Left ventricle myocardium inferior (tissue), 1 donor: Measurements from ENCODE around the gene TBCD. TPM values are rescaled to one million over a fixed set of nuclear protein-coding genes. Genes with fewer than 3 reads are reported as not detected.
"Not testable (repeated sequence)": the region's sequence is repeated elsewhere in the genome, so short reads cannot be mapped to it uniquely, and the experiment has no call there.

ENCODE experiments used
- DNase-seq: peaks from one replicate; pipeline ENCODE4 v3.0.0-alpha.2; 2020
- H3K27ac ChIP-seq: fragments of 200-600 bp; replicated peaks from 2 replicates; pipeline ENCODE4 v1.8.0; 2021
- H3K27me3 ChIP-seq: fragments of 200-600 bp; 2 replicates; pipeline ENCODE4 v1.8.0; 2021; ENCODE audit warnings: low read depth
- H3K36me3 ChIP-seq: fragments of 200-600 bp; 2 replicates; pipeline ENCODE4 v1.8.0; 2021
- H3K4me1 ChIP-seq: fragments of 200-600 bp; 2 replicates; pipeline ENCODE4 v1.8.0; 2021
- H3K4me3 ChIP-seq: fragments of 200-600 bp; 2 replicates; pipeline ENCODE4 v1.8.0; 2021; ENCODE audit warnings: mild to moderate bottlenecking, moderate library complexity
- H3K9me3 ChIP-seq: fragments of 200-600 bp; replicated peaks from 2 replicates; pipeline ENCODE4 v1.8.0; 2021
- CTCF ChIP-seq: fragments of 200-600 bp; IDR thresholded peaks from 2 replicates; pipeline ENCODE4 v1.8.0; 2021; ENCODE audit warnings: antibody characterized with exemption, mild to moderate bottlenecking, borderline replicate concordance
- intact Hi-C: fragments of 100-400 bp; cut with micrococcal nuclease; formaldehyde crosslinking; loops from one replicate; pipeline ENCODE4 v1.11.0; 2022
- total RNA-seq: library from RNA; stranded (reverse); fragmentation: NEBNext Ultra II Directional; extraction: Animal tissue kit (Norgen Biotek cat#: 25700); gene quantifications from one replicate; pipeline ENCODE4 v1.2.1, GENCODE V29; 2021
- donor health status: DM: no; HTN: yes; CAD: no; lungs with severe emphysema.

TBCD gene
- total RNA-seq, 1 donor from 2014 or later, result 48.0 TPM

- intact Hi-C loops, result no loop called here
- Histone ChIP-seq H3K36me3 (peaks cover 40% of the 10 kb centered on the region), H3K4me1 (peaks cover 46% of the 10 kb centered on the region), H3K4me3 (peak overlapping the region; percentile 87), H3K27ac (peak overlapping the region; percentile 93), H3K27me3 (no peaks in the 10 kb centered on the region), H3K9me3 (peaks cover 17% of the 10 kb centered on the region)
- no peak for TF ChIP-seq CTCF
- no peak for DNase-seq
Measured at GRCh38 chr17:82736511-82737185, 15.2 kb upstream of the TBCD start.

GRCh38 chr17:82737967-82738877, 13.6 kb upstream of the TBCD start:
- no peaks in the 10 kb centered on the region for H3K27me3 ChIP-seq
- intact Hi-C loops, result no loop called here
- TF ChIP-seq CTCF, result no peak
- H3K36me3 ChIP-seq, result peaks cover 48% of the 10 kb centered on the region
- H3K4me1 ChIP-seq, result peaks cover 46% of the 10 kb centered on the region
- H3K4me3 ChIP-seq, result peak overlapping the region; percentile 87
- H3K9me3 ChIP-seq, result peaks cover 17% of the 10 kb centered on the region
- peak overlapping the region; percentile 93 for H3K27ac ChIP-seq
- DNase-seq, result peak; percentile 83

GRCh38 chr17:82740906-82741759, 10.7 kb upstream of the TBCD start:
- intact Hi-C loops, result no loop called here
- H3K36me3 ChIP-seq, result peaks cover 49% of the 10 kb centered on the region
- H3K4me1 ChIP-seq, result peaks cover 36% of the 10 kb centered on the region
- H3K4me3 ChIP-seq, result no peak overlapping the region
- no peak for TF ChIP-seq CTCF
- H3K27me3 ChIP-seq, result no peaks in the 10 kb centered on the region
- DNase-seq, result no peak
- H3K9me3 ChIP-seq, result peaks cover 19% of the 10 kb centered on the region
- H3K27ac ChIP-seq, result no peak overlapping the region

- no peaks in the 10 kb centered on the region for H3K27me3 ChIP-seq
- peaks cover 31% of the 10 kb centered on the region for H3K9me3 ChIP-seq
- no peak for TF ChIP-seq CTCF
- no peak overlapping the region for H3K27ac ChIP-seq
- intact Hi-C loops, result no loop called here
- H3K4me3 ChIP-seq, result no peak overlapping the region
- DNase-seq, result no peak
- peaks cover 49% of the 10 kb centered on the region for H3K36me3 ChIP-seq
- peaks cover 20% of the 10 kb centered on the region for H3K4me1 ChIP-seq
Measured at GRCh38 chr17:82743344-82744219, 8.3 kb upstream of the TBCD start.

GRCh38 chr17:82744736-82745135, 7.1 kb upstream of the TBCD start:
- H3K27ac ChIP-seq, H3K27me3 ChIP-seq, intact Hi-C loops, DNase-seq, H3K4me3 ChIP-seq: not testable (repeated sequence)
- Histone ChIP-seq H3K4me1 (peaks cover 11% of the 10 kb centered on the region), H3K9me3 (peaks cover 31% of the 10 kb centered on the region), H3K36me3 (peaks cover 48% of the 10 kb centered on the region)
